Gastroesophageal sphincter (tissue), 3 donors: ENCODE measurements around the gene CALML3.

Experiments
- EP300 ChIP-seq: sonication (generic); formaldehyde crosslinking; IDR thresholded peaks from one replicate; pipeline ENCODE4 v1.6.1; 2017; ENCODE audit warnings: antibody characterized with exemption, mild to moderate bottlenecking
- POLR2AphosphoS5 ChIP-seq: sonication (generic); formaldehyde crosslinking; IDR thresholded peaks from one replicate; pipeline ENCODE4 v1.6.1; 2017; ENCODE audit warnings: antibody characterized with exemption
- TF ChIP-seq, protein P1 (sequence below), 4 experiments: fragments of 200-600 bp in 2 of 4; fragments of 450-650 bp in 2 of 4; sonication (generic) in 1 of 4; IDR thresholded peaks; one replicate each; pipeline ENCODE4 v1.5.1; 2017 to 2019; ENCODE audit warnings: antibody characterized with exemption in 4 of 4, mild to moderate bottlenecking in 2 of 4, moderate library complexity in 2 of 4

DNA sequence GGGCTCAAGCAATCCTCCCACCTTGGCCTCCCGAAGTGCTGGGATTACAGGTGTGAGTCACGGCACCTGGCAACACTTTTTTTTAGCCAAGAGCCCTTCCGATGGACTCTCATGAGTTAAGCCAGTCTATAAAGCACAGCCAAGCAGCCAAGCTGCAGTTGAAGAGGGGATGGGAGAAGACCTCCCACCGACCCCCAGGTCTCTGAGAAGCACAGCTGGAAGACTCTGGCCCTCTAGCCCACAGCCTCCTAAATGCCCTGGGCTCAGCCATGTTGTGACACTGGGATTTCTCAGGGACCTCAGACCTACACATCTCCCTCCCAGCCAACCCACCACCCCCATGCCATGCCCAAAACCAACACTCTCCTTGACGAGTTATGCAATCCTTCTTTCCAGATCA, 31.1 kb downstream of the CALML3 start:
- TF ChIP-seq, protein P1, sequence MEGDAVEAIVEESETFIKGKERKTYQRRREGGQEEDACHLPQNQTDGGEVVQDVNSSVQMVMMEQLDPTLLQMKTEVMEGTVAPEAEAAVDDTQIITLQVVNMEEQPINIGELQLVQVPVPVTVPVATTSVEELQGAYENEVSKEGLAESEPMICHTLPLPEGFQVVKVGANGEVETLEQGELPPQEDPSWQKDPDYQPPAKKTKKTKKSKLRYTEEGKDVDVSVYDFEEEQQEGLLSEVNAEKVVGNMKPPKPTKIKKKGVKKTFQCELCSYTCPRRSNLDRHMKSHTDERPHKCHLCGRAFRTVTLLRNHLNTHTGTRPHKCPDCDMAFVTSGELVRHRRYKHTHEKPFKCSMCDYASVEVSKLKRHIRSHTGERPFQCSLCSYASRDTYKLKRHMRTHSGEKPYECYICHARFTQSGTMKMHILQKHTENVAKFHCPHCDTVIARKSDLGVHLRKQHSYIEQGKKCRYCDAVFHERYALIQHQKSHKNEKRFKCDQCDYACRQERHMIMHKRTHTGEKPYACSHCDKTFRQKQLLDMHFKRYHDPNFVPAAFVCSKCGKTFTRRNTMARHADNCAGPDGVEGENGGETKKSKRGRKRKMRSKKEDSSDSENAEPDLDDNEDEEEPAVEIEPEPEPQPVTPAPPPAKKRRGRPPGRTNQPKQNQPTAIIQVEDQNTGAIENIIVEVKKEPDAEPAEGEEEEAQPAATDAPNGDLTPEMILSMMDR (IDR thresholded peaks at IDR 0.05), result no peak
- TF ChIP-seq POLR2AphosphoS5 (no peak), EP300 (no peak)
